Occipital lobe (tissue), 2 donors: Measurements from ENCODE around the gene ZC3HAV1. TPM values are rescaled to one million over a fixed set of nuclear protein-coding genes. Genes with fewer than 3 reads are reported as not detected.
"Not testable (repeated sequence)": the region's sequence is repeated elsewhere in the genome, so short reads cannot be mapped to it uniquely, and the experiment has no call there.

Experiments used
- DNase-seq: peaks from one replicate; lab custom pipeline; 2025; lab: John Stamatoyannopoulos, UW
- total RNA-seq: library from RNA; depleted of rRNA; stranded (reverse); fragments of >200 nt; gene quantifications from one replicate; pipeline ENCODE4 v1.2.3, GENCODE V29; 2014

ZC3HAV1 gene
- total RNA-seq, 1 donor from 2014 or later, result 5.9 TPM

GRCh38 chr7:139087212-139087611, 22.3 kb downstream of the ZC3HAV1 start:
- DNase-seq, result no peak

- DNase-seq, result no peak
These were observed 23.1 kb downstream of the ZC3HAV1 start for GRCh38 chr7:139086454-139086853.

GRCh38 chr7:139084709-139085108, 24.8 kb downstream of the ZC3HAV1 start:
- DNase-seq, result no peak

GRCh38 chr7:139081584-139081983, 27.9 kb downstream of the ZC3HAV1 start:
- DNase-seq, result no peak

GRCh38 chr7:139080905-139081304, 28.6 kb downstream of the ZC3HAV1 start:
- no peak for DNase-seq

- DNase-seq, result no peak
These were observed 29.7 kb downstream of the ZC3HAV1 start for GRCh38 chr7:139079861-139080260.

GRCh38 chr7:139078911-139079310, 30.6 kb downstream of the ZC3HAV1 start:
- DNase-seq, result no peak

- DNase-seq, result no peak
These were observed 31.1 kb downstream of the ZC3HAV1 start for GRCh38 chr7:139078399-139078798.

GRCh38 chr7:139077706-139078105, 31.8 kb downstream of the ZC3HAV1 start:
- DNase-seq, result not testable (repeated sequence)

GRCh38 chr7:139075871-139076686, 33.4 kb downstream of the ZC3HAV1 start:
- DNase-seq, result no peak

- DNase-seq, result peak; percentile 19
These were observed 34.4 kb downstream of the ZC3HAV1 start for GRCh38 chr7:139075031-139075652.

- no peak for DNase-seq
These were observed 36.7 kb downstream of the ZC3HAV1 start for GRCh38 chr7:139072796-139073195.

GRCh38 chr7:139071680-139072079, 37.8 kb downstream of the ZC3HAV1 start:
- no peak for DNase-seq

- DNase-seq, result no peak
These were observed 40.7 kb downstream of the ZC3HAV1 start for GRCh38 chr7:139068544-139069399.

- DNase-seq, result no peak
These were observed 43.2 kb downstream of the ZC3HAV1 start for GRCh38 chr7:139066315-139066714.

GRCh38 chr7:139065323-139065722, 44.2 kb downstream of the ZC3HAV1 start:
- no peak for DNase-seq

- DNase-seq, result no peak
These were observed 48.1 kb downstream of the ZC3HAV1 start for GRCh38 chr7:139061416-139061815.

GRCh38 chr7:139060695-139061237, 48.8 kb downstream of the ZC3HAV1 start:
- no peak for DNase-seq

GRCh38 chr7:139059905-139060304, 49.6 kb downstream of the ZC3HAV1 start:
- no peak for DNase-seq

GRCh38 chr7:139058943-139059342, 50.6 kb downstream of the ZC3HAV1 start:
- no peak for DNase-seq

GRCh38 chr7:139055674-139056073, 53.8 kb downstream of the ZC3HAV1 start:
- no peak for DNase-seq

- DNase-seq, result not testable (repeated sequence)
These were observed 54.9 kb downstream of the ZC3HAV1 start for GRCh38 chr7:139054656-139055055.
